Small intestine (tissue), 7 donors: ENCODE data around the gene NOX5. TPM values are rescaled to one million over a fixed set of nuclear protein-coding genes. Genes with fewer than 3 reads are reported as not detected.

ENCODE experiments used
- DNase-seq, 2 donors: peaks; one replicate each; pipeline versions ENCODE4 v3.0.0 to v3.0.0-alpha.2; 2013
- FAIRE-seq: peaks from 2 replicates; lab custom pipeline; 2012; peaks lifted over from hg19 to GRCh38; lab: Jason Lieb, UNC
- H3K27ac ChIP-seq, 3 donors: one replicate each; pipeline ENCODE4 v1.5.1; 2013; ENCODE audit warnings: low read length in 2 of 3, mild to moderate bottlenecking in 2 of 3, control low read depth in 1 of 3, inconsistent platforms in 1 of 3, low read depth in 1 of 3, moderate library complexity in 1 of 3
- H3K27me3 ChIP-seq, 3 donors: one replicate each; pipeline ENCODE4 v1.6.1; 2013; ENCODE audit warnings: low read length in 3 of 3, inconsistent platforms in 1 of 3; ENCODE audit not compliant: control insufficient read depth in 3 of 3, insufficient read depth in 3 of 3
- H3K36me3 ChIP-seq, 3 donors: one replicate each; pipeline ENCODE4 v1.6.1; 2013; ENCODE audit warnings: low read length in 3 of 3, inconsistent platforms in 1 of 3, low read depth in 1 of 3, mild to moderate bottlenecking in 1 of 3, moderate library complexity in 1 of 3; ENCODE audit not compliant: control insufficient read depth in 3 of 3, insufficient read depth in 2 of 3
- H3K4me1 ChIP-seq, 3 donors: one replicate each; pipeline ENCODE4 v1.6.1; 2013; ENCODE audit warnings: low read length in 2 of 3, inconsistent platforms in 1 of 3, low read depth in 1 of 3, mild to moderate bottlenecking in 1 of 3, moderate library complexity in 1 of 3; ENCODE audit not compliant: control insufficient read depth in 3 of 3, insufficient read depth in 2 of 3
- H3K4me3 ChIP-seq, 3 donors: one replicate each; pipeline ENCODE4 v1.5.1; 2013; ENCODE audit warnings: low read length in 3 of 3, control low read depth in 1 of 3, inconsistent platforms in 1 of 3, low read depth in 1 of 3, mild to moderate bottlenecking in 1 of 3, moderate library complexity in 1 of 3
- H3K9me3 ChIP-seq, 2 donors: one replicate each; pipeline ENCODE4 v1.6.1; 2013; ENCODE audit warnings: low read depth in 1 of 2, low read length in 1 of 2; ENCODE audit not compliant: control insufficient read depth in 2 of 2, insufficient read depth in 1 of 2
- WGBS, 3 donors: extraction: QIAGEN DNeasy Blood & Tissue Kit; methylation state at CpG; one replicate each; pipeline ENCODE4 v1.1.7; 2013; 5-methylcytosine and 5-hydroxymethylcytosine counted together
- polyA plus RNA-seq, 4 donors: library from polyadenylated mRNA; stranded (reverse) in 3 of 4; unstranded in 1 of 4; fragments of 200-250 nt in 3 of 4; fragments of 120-200 nt in 1 of 4; gene quantifications; one replicate each; pipeline versions ENCODE4 v1.2.1 to v1.2.3, GENCODE V29; 2013
- donor health status: healthy with polysubstance abuse.
- donor health status: control.
- donor health status: control.
- donor health status: Bipolar disorder and iron deficiency.
- donor health status: healthy.

The NOX5 gene
- polyA plus RNA-seq, 4 donors: 0.04 TPM; not detected in 2

- DNase-seq: peak; percentile 93
- no peak for FAIRE-seq
These were observed 44.5 kb downstream of the NOX5 start for GRCh38 chr15:69058830-69059556.

DNA sequence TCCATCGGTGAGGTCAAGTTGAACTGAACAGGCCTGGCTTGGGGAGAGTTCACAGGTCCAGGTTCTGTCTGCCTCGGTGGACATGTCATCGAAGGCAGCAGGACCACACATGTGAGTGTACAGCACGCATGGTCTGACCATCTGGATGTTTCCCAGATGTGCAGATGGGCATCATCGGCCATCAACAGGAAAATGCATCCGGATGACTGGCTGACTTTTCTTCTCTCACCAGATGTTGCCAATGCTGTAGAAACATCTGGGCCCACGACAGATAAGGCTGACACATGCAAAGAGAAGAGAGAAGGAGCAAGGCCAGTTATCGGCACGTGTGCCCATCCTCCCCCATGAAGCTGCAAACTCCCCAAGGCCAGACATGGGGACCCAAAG is 45.1 kb downstream of the NOX5 start:
- Histone ChIP-seq H3K9me3 (no peaks in the 10 kb centered on the region), H3K27me3 (peaks cover 0 to 9% (median 0%) of the 10 kb centered on the region in 3 donors), H3K36me3 (no peaks in the 10 kb centered on the region), H3K4me3 (no peak overlapping the region), H3K4me1 (peaks cover 0 to 18% (median 0%) of the 10 kb centered on the region in 3 donors), H3K27ac (no peak overlapping the region)
- WGBS, 3 donors: 69 to 74% (median 72%) methylated on average over 9 of the region's 9 CpGs
- FAIRE-seq (no peak), DNase-seq (peak; percentile 34 to 47)

More at GRCh38 chr15:69058830-69059556, 44.5 kb downstream of the NOX5 start:
- H3K27me3 ChIP-seq: peaks cover 0 to 9% (median 0%) of the 10 kb centered on the region in 3 donors
- H3K4me1 ChIP-seq: peaks cover 0 to 18% (median 0%) of the 10 kb centered on the region in 3 donors
- WGBS, 3 donors: 12 to 16% (median 15%) methylated on average over 18 of the region's 18 CpGs
- H3K4me3 ChIP-seq: no peak overlapping the region
- no peak overlapping the region for H3K27ac ChIP-seq
- H3K36me3 ChIP-seq: no peaks in the 10 kb centered on the region
- no peaks in the 10 kb centered on the region for H3K9me3 ChIP-seq

- 33 to 71% (median 62%) methylated on average over 6 of the region's 6 CpGs for WGBS, 3 donors
- Histone ChIP-seq H3K4me3 (no peak overlapping the region), H3K9me3 (no peaks in the 10 kb centered on the region), H3K4me1 (peaks cover 0 to 18% (median 0%) of the 10 kb centered on the region in 3 donors), H3K36me3 (no peaks in the 10 kb centered on the region), H3K27me3 (peaks cover 0 to 9% (median 0%) of the 10 kb centered on the region in 3 donors), H3K27ac (no peak overlapping the region)
- FAIRE-seq: no peak
- peak; percentile 34 to 93 for DNase-seq
These were observed 45.6 kb downstream of the NOX5 start for GRCh38 chr15:69060041-69060481.

DNA sequence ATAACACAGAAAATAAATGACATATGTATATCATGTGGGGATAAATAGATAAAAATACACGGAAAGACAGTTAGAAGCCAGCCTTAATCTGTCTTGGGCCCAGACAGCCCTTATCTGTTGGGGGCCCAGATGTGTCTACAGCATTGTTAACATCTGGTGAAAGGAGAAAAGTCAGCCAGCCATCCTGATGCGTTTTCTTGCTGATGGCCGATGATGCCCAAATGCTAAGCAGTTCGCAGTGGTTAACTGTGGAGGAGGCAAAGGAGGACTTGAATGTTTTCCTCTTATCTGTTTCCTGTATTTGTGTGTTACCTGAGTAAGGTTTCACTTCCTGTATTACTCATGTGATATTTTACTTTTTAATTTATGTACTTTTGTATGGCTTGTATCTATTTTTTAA is 46.2 kb downstream of the NOX5 start:
- FAIRE-seq (no peak), DNase-seq (peak in 1 of 2 donors; percentile 19)
- peaks cover 0 to 18% (median 0%) of the 10 kb centered on the region in 3 donors for H3K4me1 ChIP-seq
- no peak overlapping the region for H3K4me3 ChIP-seq
- H3K36me3 ChIP-seq: no peaks in the 10 kb centered on the region
- H3K9me3 ChIP-seq: no peaks in the 10 kb centered on the region
- WGBS, 3 donors: 47 to 50% (median 49%) methylated on average over 4 of the region's 4 CpGs
- H3K27me3 ChIP-seq: peaks cover 0 to 9% (median 0%) of the 10 kb centered on the region in 3 donors
- no peak overlapping the region for H3K27ac ChIP-seq

- DNase-seq: no peak
- H3K4me3 ChIP-seq: no peak overlapping the region
- H3K36me3 ChIP-seq: no peaks in the 10 kb centered on the region
- H3K4me1 ChIP-seq: peaks cover 0 to 18% (median 0%) of the 10 kb centered on the region in 3 donors
- FAIRE-seq: no peak
- H3K27me3 ChIP-seq: peaks cover 0 to 9% (median 0%) of the 10 kb centered on the region in 3 donors
- H3K9me3 ChIP-seq: no peaks in the 10 kb centered on the region
- no peak overlapping the region for H3K27ac ChIP-seq
These were observed 46.9 kb downstream of the NOX5 start for GRCh38 chr15:69061414-69061842.

DNA sequence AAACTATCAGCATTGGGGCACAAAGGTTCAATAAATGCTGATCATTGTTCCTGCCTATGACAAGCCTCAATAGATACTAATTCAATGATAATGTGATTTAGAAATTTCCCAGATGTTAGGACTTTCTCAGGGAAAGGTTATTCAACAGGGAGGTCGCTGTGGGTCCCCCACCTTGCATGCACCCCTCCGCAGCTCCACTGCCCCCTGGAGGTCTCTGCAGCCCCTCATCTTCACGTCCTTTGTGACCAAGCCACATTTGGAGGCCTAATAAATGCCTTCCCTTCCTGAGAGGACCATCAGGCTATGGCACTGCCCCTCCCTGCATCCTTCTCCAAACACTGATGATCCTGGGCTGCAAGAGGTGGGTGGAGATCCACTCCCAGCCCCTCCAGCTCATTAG is 50.2 kb downstream of the NOX5 start:
- FAIRE-seq (no peak), DNase-seq (no peak)
- whole genome bisulfite sequencing, 3 donors: 80 to 88% (median 80%) methylated on average over 3 of the region's 3 CpGs
- no peaks in the 10 kb centered on the region for H3K27me3 ChIP-seq
- H3K27ac ChIP-seq: no peak overlapping the region
- no peak overlapping the region for H3K4me3 ChIP-seq
- peaks cover 0 to 9% (median 0%) of the 10 kb centered on the region in 3 donors for H3K4me1 ChIP-seq
- H3K9me3 ChIP-seq: peaks cover 0 to 7% of the 10 kb centered on the region in 2 donors
- H3K36me3 ChIP-seq: no peaks in the 10 kb centered on the region

- Histone ChIP-seq H3K4me3 (no peak overlapping the region), H3K27me3 (no peaks in the 10 kb centered on the region), H3K27ac (no peak overlapping the region), H3K4me1 (no peaks in the 10 kb centered on the region), H3K9me3 (peaks cover 0 to 7% of the 10 kb centered on the region in 2 donors), H3K36me3 (no peaks in the 10 kb centered on the region)
- DNase-seq: no peak
- FAIRE-seq: no peak
- WGBS, 3 donors: 86 to 92% (median 90%) methylated on average over 9 of the region's 9 CpGs
These were observed 51.8 kb downstream of the NOX5 start for GRCh38 chr15:69066007-69066995.

GRCh38 chr15:69067296-69067695 is 52.8 kb downstream of the NOX5 start:
- DNase-seq (no peak), FAIRE-seq (no peak)
- no peak overlapping the region for H3K4me3 ChIP-seq
- peaks cover 0 to 7% of the 10 kb centered on the region in 2 donors for H3K9me3 ChIP-seq
- no peaks in the 10 kb centered on the region for H3K4me1 ChIP-seq
- no peak overlapping the region for H3K27ac ChIP-seq
- no peaks in the 10 kb centered on the region for H3K36me3 ChIP-seq
- 71 to 100% (median 88%) methylated on average over 1 of the region's 1 CpG for WGBS, 3 donors
- no peaks in the 10 kb centered on the region for H3K27me3 ChIP-seq
